Measurements from ENCODE around the gene SLC17A9. TPM values are rescaled to one million over a fixed set of nuclear protein-coding genes. Genes with fewer than 3 reads are reported as not detected.

Gene SLC17A9
- total RNA-seq (2014; rRNA removed), result not detected in 2 replicates
- Bru-seq, nascent RNA, result percentile 19 among the genes with signal in this experiment
- BruChase-seq, experiment 1, labeled RNA remaining after a 6-hour chase, result percentile 31 among the genes with signal in this experiment
- percentile 25 among the genes with signal in this experiment for BruChase-seq, experiment 2, labeled RNA remaining after a 2-hour chase
- long read RNA-seq, partial matches to known transcripts, result 0 of 1 reads
- long read RNA-seq, other reads (novel, unspliced or antisense), result 1 of 1 reads

DNA sequence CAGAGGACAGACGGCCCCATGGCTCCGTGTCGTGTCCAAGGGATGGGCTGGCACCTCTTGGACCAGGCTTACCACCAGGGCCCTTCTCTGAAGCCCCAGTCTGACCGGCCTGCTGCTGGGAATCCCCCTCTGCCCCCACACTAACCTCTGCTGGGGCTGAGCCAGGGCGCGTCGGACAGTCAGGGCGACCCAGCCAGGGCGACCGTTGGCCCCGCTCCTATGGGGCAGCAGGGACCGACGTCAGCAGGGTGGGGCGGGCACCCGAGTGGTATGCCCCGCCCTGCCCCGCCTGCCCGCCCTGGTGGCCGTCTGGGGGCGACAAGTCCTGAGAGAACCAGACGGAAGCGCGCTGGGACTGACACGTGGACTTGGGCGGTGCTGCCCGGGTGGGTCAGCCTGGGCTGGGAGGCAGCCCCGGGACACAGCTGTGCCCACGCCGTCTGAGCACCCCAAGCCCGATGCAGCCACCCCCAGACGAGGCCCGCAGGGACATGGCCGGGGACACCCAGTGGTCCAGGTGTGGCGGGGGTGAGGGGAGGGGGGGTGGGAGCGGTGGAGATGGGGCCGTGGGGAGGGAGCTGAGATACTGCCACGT is at the start of gene SLC17A9:
TSS of gene SLC17A9 (plus strand) at position 337 of the 595 bp plus-strand sequence. CDS start at position 459, 122 bp downstream.
- Histone ChIP-seq H3K4me1 (ENCODE audit: insufficient read depth, low read length) (no peaks in the 10 kb centered on the region; the same call in 1 of the 2 replicates), H3K9ac (ENCODE audit: low read length) (no peak within 1 kb of the TSS)
- no peak for DNase-seq

GRCh38 chr20:62902926-62903615 is 49.4 kb upstream of the SLC17A9 start:
- DNase-seq (peak; percentile 25), ATAC-seq (peak; percentile 34)
- Histone ChIP-seq H3F3A (ENCODE audit: low read length, unreplicated experiment) (no peaks in the 10 kb centered on the region), H4K20me1 (ENCODE audit: low read length) (0 out of 2 replicates have a peak, but pooled peaks cover 9% of the 10 kb centered on the region), H3K9me3 (ENCODE audit: low read length) (no peaks in the 10 kb centered on the region), H3K4me1 (ENCODE audit: insufficient read depth, low read length) (peaks cover 15% of the 10 kb centered on the region), H3K4me2 (ENCODE audit: low read length) (no peak overlapping the region), H2AFZ (ENCODE audit: low read length) (no peak overlapping the region), H3K9me2 (replicated peaks; ENCODE audit: low read length) (no peaks in the 10 kb centered on the region), H3K27ac (ENCODE audit: low read length) (no peak overlapping the region), H3K27me3 (ENCODE audit: low read length) (no peaks in the 10 kb centered on the region), H3K4me3 (ENCODE audit: low read length) (no peak overlapping the region), H3K36me3 (ENCODE audit: low read depth, low read length) (peaks cover 61% of the 10 kb centered on the region), H3K9ac (ENCODE audit: low read length) (no peak overlapping the region), H3K79me2 (ENCODE audit: low read length) (0 out of 2 replicates have a peak, but pooled peaks cover 1% of the 10 kb centered on the region)
- BruUV-seq (replicated peaks), result no TSS peak
- intact Hi-C loops (cut with micrococcal nuclease), result no loop called here
- ChIA-PET POLR2A (ENCODE audit: unreplicated experiment) (interaction anchor here (0.6 kb wide), 1 partner anchor 279 kb away, joined by 3 read pairs; no protein-coding TSS in a partner anchor), CTCF (interaction anchor here (0.6 to 0.8 kb wide), 2 partner anchors 28 to 35 kb away, joined by 3 to 4 read pairs; partner anchors contain the start of gene GID8)
- no peak for TF ChIP-seq EZH2phosphoT487 (IDR thresholded peaks at IDR 0.05; ENCODE audit: borderline replicate concordance, low read length)
- TF ChIP-seq EZH2 (IDR thresholded peaks at IDR 0.05; ENCODE audit: low read length, unreplicated experiment), result no peak
- no peak for TF ChIP-seq CTCF (conservative IDR thresholded peaks at IDR 0.05; ENCODE audit: low read depth, low read length)

More for the DNA sequence above, at the start of gene SLC17A9:
- Histone ChIP-seq H3K27me3 (ENCODE audit: low read length) (no peaks in the 10 kb centered on the region), H4K20me1 (ENCODE audit: low read length) (no peaks in the 10 kb centered on the region), H3K27ac (ENCODE audit: low read length) (no peak within 1 kb of the TSS), H3K36me3 (ENCODE audit: low read depth, low read length) (peaks cover 14% of the 10 kb centered on the region), H3F3A (ENCODE audit: low read length, unreplicated experiment) (no peaks in the 10 kb centered on the region), H3K4me2 (ENCODE audit: low read length) (no peak within 1 kb of the TSS), H3K79me2 (ENCODE audit: low read length) (no peaks in the 10 kb centered on the region), H3K9me3 (ENCODE audit: low read length) (no peaks in the 10 kb centered on the region), H3K4me3 (ENCODE audit: low read length) (no peak within 1 kb of the TSS), H3K9me2 (replicated peaks; ENCODE audit: low read length) (no peaks in the 10 kb centered on the region), H2AFZ (ENCODE audit: low read length) (no peak within 1 kb of the TSS)
- ChIA-PET POLR2A (ENCODE audit: unreplicated experiment) (no interaction called here), CTCF (no interaction called here)
- intact Hi-C loops (cut with micrococcal nuclease), result no loop called here
- ATAC-seq, result no peak
- BruUV-seq (replicated peaks), result no TSS peak
- no peak for TF ChIP-seq EZH2 (IDR thresholded peaks at IDR 0.05; ENCODE audit: low read length, unreplicated experiment)
- no peak for TF ChIP-seq CTCF (conservative IDR thresholded peaks at IDR 0.05; ENCODE audit: low read depth, low read length)
- no peak for TF ChIP-seq EZH2phosphoT487 (IDR thresholded peaks at IDR 0.05; ENCODE audit: borderline replicate concordance, low read length)
